ENCODE measurements around the gene TUBB2A. TPM values are rescaled to one million over a fixed set of nuclear protein-coding genes. Genes with fewer than 3 reads are reported as not detected.

TUBB2A gene
- total RNA-seq, 2 experiments from 2014 or later = 54.3 to 58.5 TPM

DNA sequence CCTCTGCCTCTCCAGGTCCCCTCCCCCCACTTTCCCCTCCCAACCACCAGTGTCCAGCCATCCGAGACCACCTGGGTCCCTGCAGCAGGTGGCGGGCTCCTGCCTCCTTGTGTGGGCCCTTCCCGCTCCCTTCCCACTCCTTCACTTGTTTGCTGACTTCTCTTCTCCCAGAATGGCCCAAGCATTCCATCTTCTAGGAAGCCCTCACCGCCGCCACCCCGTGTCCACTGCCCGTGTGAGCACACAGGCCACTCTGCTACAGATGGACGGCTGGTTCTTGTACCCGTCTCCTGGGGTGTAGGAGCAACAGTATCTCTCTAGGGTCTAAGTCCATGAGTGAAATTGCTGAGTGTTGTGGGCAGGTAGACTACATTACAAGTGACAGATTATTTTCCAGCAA, 23.8 kb downstream of the TUBB2A start:
- Histone ChIP-seq H3K9me3 (ENCODE audit: control insufficient read depth in 1 of 2, insufficient read depth in 1 of 2, low read length in 2 of 2) (no peaks in the 10 kb centered on the region), H3K27ac (ENCODE audit: low read depth in 1 of 2, low read length in 2 of 2) (no peak overlapping the region), H3K27me3 (ENCODE audit: control insufficient read depth in 1 of 2, insufficient read depth in 2 of 2, low read length in 2 of 2) (no peaks in the 10 kb centered on the region), H3K4me1 (ENCODE audit: insufficient read depth, low read length) (no peaks in the 10 kb centered on the region), H3K36me3 (ENCODE audit: insufficient read depth, low read length) (peaks cover 13% of the 10 kb centered on the region), H3K4me3 (ENCODE audit: low read length) (no peak overlapping the region)
- H3K4me3 Mint-ChIP-seq = no peak overlapping the region
- TF ChIP-seq, protein P1, sequence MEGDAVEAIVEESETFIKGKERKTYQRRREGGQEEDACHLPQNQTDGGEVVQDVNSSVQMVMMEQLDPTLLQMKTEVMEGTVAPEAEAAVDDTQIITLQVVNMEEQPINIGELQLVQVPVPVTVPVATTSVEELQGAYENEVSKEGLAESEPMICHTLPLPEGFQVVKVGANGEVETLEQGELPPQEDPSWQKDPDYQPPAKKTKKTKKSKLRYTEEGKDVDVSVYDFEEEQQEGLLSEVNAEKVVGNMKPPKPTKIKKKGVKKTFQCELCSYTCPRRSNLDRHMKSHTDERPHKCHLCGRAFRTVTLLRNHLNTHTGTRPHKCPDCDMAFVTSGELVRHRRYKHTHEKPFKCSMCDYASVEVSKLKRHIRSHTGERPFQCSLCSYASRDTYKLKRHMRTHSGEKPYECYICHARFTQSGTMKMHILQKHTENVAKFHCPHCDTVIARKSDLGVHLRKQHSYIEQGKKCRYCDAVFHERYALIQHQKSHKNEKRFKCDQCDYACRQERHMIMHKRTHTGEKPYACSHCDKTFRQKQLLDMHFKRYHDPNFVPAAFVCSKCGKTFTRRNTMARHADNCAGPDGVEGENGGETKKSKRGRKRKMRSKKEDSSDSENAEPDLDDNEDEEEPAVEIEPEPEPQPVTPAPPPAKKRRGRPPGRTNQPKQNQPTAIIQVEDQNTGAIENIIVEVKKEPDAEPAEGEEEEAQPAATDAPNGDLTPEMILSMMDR (IDR thresholded peaks at IDR 0.05) = no peak
- H3K36me3 Mint-ChIP-seq (ENCODE audit: low read depth) = peaks cover 85% of the 10 kb centered on the region
- POLR2A ChIA-PET = no interaction called here
- H3K27ac Mint-ChIP-seq = no peak overlapping the region
- DNase-seq (no peak), ATAC-seq (ENCODE audit: poor library complexity) (no peak)
- no peaks in the 10 kb centered on the region for H3K27me3 Mint-ChIP-seq
- H3K9me3 Mint-ChIP-seq = no peaks in the 10 kb centered on the region
- CTCF ChIA-PET = no interaction called here
- H3K4me1 Mint-ChIP-seq (ENCODE audit: low read depth) = no peaks in the 10 kb centered on the region
- intact Hi-C loops (cut with DNase I, micrococcal nuclease) = no loop called here

DNA sequence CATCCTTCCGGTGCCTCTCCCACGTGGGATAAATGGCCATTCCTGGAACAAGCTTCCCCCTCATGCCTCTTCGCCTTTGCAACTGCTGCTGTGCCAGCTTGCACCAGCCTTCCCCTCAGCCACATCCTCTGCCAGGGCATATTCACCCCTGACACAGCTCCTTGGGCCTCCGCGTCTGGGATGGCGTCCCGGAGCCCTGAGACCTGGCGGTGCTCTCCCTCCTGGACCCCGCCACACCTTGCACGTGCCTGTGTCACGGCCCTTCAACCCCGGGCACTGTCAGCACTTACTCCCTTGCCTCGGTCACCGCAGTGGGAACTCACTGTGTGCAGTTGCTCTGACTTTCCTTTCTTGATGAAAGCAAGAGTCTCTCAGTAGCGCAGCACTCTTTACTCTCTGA, 25.6 kb downstream of the TUBB2A start:
- Histone ChIP-seq H3K36me3 (ENCODE audit: insufficient read depth, low read length) (peaks cover 9% of the 10 kb centered on the region), H3K9me3 (ENCODE audit: control insufficient read depth in 1 of 2, insufficient read depth in 1 of 2, low read length in 2 of 2) (no peaks in the 10 kb centered on the region), H3K4me3 (ENCODE audit: low read length) (no peak overlapping the region), H3K27ac (ENCODE audit: low read depth in 1 of 2, low read length in 2 of 2) (no peak overlapping the region), H3K27me3 (ENCODE audit: control insufficient read depth in 1 of 2, insufficient read depth in 2 of 2, low read length in 2 of 2) (no peaks in the 10 kb centered on the region), H3K4me1 (ENCODE audit: insufficient read depth, low read length) (no peaks in the 10 kb centered on the region)
- H3K4me1 Mint-ChIP-seq (ENCODE audit: low read depth) = no peaks in the 10 kb centered on the region
- H3K27me3 Mint-ChIP-seq = no peaks in the 10 kb centered on the region
- ChIA-PET CTCF (no interaction called here), POLR2A (no interaction called here)
- no peak overlapping the region for H3K27ac Mint-ChIP-seq
- intact Hi-C loops (cut with DNase I, micrococcal nuclease) = no loop called here
- H3K9me3 Mint-ChIP-seq = no peaks in the 10 kb centered on the region
- no peak overlapping the region for H3K4me3 Mint-ChIP-seq
- no peak for DNase-seq
- ATAC-seq (ENCODE audit: poor library complexity) = no peak
- TF ChIP-seq, protein P1 (IDR thresholded peaks at IDR 0.05) = no peak
- H3K36me3 Mint-ChIP-seq (ENCODE audit: low read depth) = peaks cover 71% of the 10 kb centered on the region

DNA sequence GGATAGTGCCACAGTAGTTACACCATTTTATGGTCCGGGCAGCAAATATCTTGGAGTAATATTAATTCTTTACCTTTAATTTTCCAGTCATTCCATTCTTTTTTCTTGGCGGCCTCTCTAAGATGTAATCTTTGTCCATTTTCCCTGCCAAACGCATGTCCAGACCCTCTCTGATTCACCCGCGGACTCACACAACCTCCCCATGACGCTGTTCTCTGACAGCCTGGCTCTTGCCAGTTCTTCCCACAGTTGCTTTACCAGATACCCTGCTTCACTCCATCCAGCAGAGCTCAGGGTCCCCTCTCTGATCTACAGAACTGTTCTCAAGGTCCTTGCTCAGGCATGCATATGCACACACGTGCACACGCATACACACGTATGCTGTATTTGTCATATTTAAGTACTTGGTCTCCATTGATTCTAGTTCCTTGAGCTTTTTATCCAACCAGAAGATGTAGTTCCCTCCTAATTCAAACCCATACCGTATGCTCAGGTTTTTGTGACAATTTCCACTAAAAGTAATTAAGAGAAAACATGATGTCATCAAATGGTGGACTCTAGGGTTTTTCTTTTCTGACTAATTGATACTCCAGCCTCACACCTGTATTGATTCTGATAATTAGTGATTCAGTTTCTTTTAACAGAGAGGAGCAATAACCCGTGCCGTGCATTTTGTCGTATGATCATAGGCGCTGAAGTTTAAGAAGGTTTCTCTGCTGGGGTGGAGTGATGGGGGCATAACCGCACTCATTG, 28.8 kb downstream of the TUBB2A start:
- Histone ChIP-seq H3K4me3 (ENCODE audit: low read length) (no peak overlapping the region), H3K27ac (ENCODE audit: low read depth in 1 of 2, low read length in 2 of 2) (no peak overlapping the region), H3K36me3 (ENCODE audit: insufficient read depth, low read length) (peaks cover 6% of the 10 kb centered on the region), H3K9me3 (ENCODE audit: control insufficient read depth in 1 of 2, insufficient read depth in 1 of 2, low read length in 2 of 2) (no peaks in the 10 kb centered on the region), H3K27me3 (ENCODE audit: control insufficient read depth in 1 of 2, insufficient read depth in 2 of 2, low read length in 2 of 2) (no peaks in the 10 kb centered on the region), H3K4me1 (ENCODE audit: insufficient read depth, low read length) (no peaks in the 10 kb centered on the region)
- Mint-ChIP-seq H3K4me3 (no peak overlapping the region), H3K27ac (no peak overlapping the region), H3K4me1 (ENCODE audit: low read depth) (peaks cover 4% of the 10 kb centered on the region), H3K9me3 (no peaks in the 10 kb centered on the region), H3K27me3 (no peaks in the 10 kb centered on the region), H3K36me3 (ENCODE audit: low read depth) (peaks cover 50% of the 10 kb centered on the region)
- TF ChIP-seq, protein P1 (IDR thresholded peaks at IDR 0.05) = no peak
- intact Hi-C loops (cut with DNase I, micrococcal nuclease) = no loop called here
- ATAC-seq (ENCODE audit: poor library complexity) (no peak), DNase-seq (no peak)
- ChIA-PET CTCF (interaction anchor here (0.6 to 0.9 kb wide), 2 partner anchors 61 to 123 kb away, joined by 3 read pairs; no protein-coding TSS in a partner anchor), POLR2A (interaction anchor here (0.7 kb wide), 1 partner anchor 65 kb away, joined by 3 read pairs; no protein-coding TSS in a partner anchor)
